ENCODE data around the gene GPX2. TPM values are rescaled to one million over a fixed set of nuclear protein-coding genes. Genes with fewer than 3 reads are reported as not detected.
A peak's percentile ranks its signal among the peaks of the same experiment; 100 is the strongest.

The GPX2 gene
- total RNA-seq, 2 donors from 2014 or later, result 14.3 to 26.7 TPM

DNA sequence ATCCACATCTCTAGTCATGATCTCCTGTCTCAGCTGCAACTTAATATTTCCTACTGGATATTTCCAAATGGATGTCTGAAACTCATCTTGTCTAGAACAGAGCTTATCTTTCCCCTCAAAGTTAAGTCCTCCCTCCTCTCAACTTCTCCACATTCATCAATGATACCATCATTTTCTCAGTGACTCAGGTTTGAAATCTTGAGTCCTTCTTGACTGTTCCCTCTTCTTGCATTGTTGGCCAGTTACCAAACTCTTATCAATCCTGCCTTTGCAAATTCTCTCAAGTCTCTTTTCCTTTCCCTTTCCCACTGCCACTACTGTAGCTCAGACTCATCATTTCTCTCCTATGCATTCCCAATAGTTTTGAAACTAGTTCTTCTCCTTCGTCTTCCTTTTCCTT is 42.6 kb downstream of the GPX2 start:
- ATAC-seq, result no peak
- H3K27me3 ChIP-seq, result no peaks in the 10 kb centered on the region
- 38 to 60% methylated on average over 1 of the region's 1 CpG for WGBS, 2 donors
- intact Hi-C loops (cut with DNase I), result no loop called here
- H3K4me3 ChIP-seq, result no peak overlapping the region
- H3K36me3 ChIP-seq (replicated peaks in 1 of 2; ENCODE audit: insufficient read depth in 1 of 2, low read depth in 2 of 2), result no peaks in the 10 kb centered on the region
- TF ChIP-seq, protein P1, sequence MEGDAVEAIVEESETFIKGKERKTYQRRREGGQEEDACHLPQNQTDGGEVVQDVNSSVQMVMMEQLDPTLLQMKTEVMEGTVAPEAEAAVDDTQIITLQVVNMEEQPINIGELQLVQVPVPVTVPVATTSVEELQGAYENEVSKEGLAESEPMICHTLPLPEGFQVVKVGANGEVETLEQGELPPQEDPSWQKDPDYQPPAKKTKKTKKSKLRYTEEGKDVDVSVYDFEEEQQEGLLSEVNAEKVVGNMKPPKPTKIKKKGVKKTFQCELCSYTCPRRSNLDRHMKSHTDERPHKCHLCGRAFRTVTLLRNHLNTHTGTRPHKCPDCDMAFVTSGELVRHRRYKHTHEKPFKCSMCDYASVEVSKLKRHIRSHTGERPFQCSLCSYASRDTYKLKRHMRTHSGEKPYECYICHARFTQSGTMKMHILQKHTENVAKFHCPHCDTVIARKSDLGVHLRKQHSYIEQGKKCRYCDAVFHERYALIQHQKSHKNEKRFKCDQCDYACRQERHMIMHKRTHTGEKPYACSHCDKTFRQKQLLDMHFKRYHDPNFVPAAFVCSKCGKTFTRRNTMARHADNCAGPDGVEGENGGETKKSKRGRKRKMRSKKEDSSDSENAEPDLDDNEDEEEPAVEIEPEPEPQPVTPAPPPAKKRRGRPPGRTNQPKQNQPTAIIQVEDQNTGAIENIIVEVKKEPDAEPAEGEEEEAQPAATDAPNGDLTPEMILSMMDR (IDR thresholded peaks at IDR 0.05), result no peak
- TF ChIP-seq POLR2A (IDR thresholded peaks at IDR 0.05), result no peak
- no peaks in the 10 kb centered on the region for H3K9me3 ChIP-seq
- no peaks in the 10 kb centered on the region for H3K4me1 ChIP-seq
- H3K27ac ChIP-seq, result no peak overlapping the region
- no peak for DNase-seq

- Histone ChIP-seq H3K4me1 (no peaks in the 10 kb centered on the region), H3K27ac (no peak overlapping the region), H3K9me3 (no peaks in the 10 kb centered on the region), H3K36me3 (replicated peaks in 1 of 2; ENCODE audit: insufficient read depth in 1 of 2, low read depth in 2 of 2) (no peaks in the 10 kb centered on the region), H3K27me3 (no peaks in the 10 kb centered on the region), H3K4me3 (no peak overlapping the region)
- ATAC-seq, result peak; percentile 80
- WGBS, 2 donors, result 31 to 44% methylated on average over 2 of the region's 2 CpGs
- intact Hi-C loops (cut with DNase I), result loop anchor here (5.0 kb wide), 1 partner anchor 70 kb away; no protein-coding TSS in a partner anchor
- peak in 3 of 4 donors; percentile 21 to 64 (median 22) for DNase-seq
- no peak for TF ChIP-seq POLR2A (IDR thresholded peaks at IDR 0.05)
- TF ChIP-seq, protein P1 (IDR thresholded peaks at IDR 0.05), result peak in 6 of 7 experiments; percentile 34 to 82 (median 66)
Measured at GRCh38 chr14:64891839-64892375, 50.6 kb downstream of the GPX2 start.

DNA sequence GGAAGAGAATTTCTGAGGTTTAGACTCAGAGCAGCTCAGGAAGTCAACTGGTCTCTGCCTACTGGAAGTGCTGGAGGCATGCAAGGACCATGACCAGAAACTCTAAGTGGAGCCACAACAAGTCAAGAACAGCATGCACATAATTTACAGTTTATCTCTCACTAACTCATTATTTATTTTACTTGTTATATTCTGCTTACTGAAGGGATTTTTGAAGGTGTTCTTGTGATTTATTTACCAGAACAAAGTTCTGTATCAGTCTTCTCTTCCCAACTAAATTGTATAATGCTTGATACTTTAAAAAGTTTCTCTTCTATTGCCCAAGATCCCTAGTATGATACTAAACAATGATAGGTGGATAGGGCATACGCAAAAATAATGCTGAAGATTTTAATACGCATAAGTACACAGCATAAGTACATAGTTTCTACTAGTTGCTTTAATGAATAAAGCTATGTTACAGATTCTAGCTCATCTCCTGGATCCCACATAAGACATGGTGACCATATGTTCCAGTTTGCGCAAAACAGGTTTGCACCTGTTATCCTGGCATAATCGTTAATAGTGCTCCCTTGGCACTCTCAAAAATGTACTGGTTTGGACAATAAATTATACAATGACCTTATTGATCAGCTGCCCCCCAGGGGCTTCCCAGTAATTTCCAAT is 51.2 kb downstream of the GPX2 start:
- 65 to 67% methylated on average over 4 of the region's 4 CpGs for WGBS, 2 donors
- Histone ChIP-seq H3K9me3 (no peaks in the 10 kb centered on the region), H3K4me3 (no peak overlapping the region), H3K27ac (no peak overlapping the region), H3K4me1 (no peaks in the 10 kb centered on the region), H3K36me3 (replicated peaks in 1 of 2; ENCODE audit: insufficient read depth in 1 of 2, low read depth in 2 of 2) (no peaks in the 10 kb centered on the region), H3K27me3 (no peaks in the 10 kb centered on the region)
- intact Hi-C loops (cut with DNase I), result loop anchor here (5.0 kb wide), 1 partner anchor 69 kb away; no protein-coding TSS in a partner anchor
- no peak for DNase-seq
- ATAC-seq, result no peak
- TF ChIP-seq POLR2A (IDR thresholded peaks at IDR 0.05), result no peak
- TF ChIP-seq, protein P1 (IDR thresholded peaks at IDR 0.05), result no peak

GRCh38 chr14:64889352-64889751 is 53.2 kb downstream of the GPX2 start:
- intact Hi-C loops (cut with DNase I), result no loop called here
- TF ChIP-seq, protein P1 (IDR thresholded peaks at IDR 0.05), result no peak
- no peak for TF ChIP-seq POLR2A (IDR thresholded peaks at IDR 0.05)
- no peak overlapping the region for H3K4me3 ChIP-seq
- H3K27me3 ChIP-seq, result no peaks in the 10 kb centered on the region
- H3K36me3 ChIP-seq (replicated peaks in 1 of 2; ENCODE audit: insufficient read depth in 1 of 2, low read depth in 2 of 2), result no peaks in the 10 kb centered on the region
- no peaks in the 10 kb centered on the region for H3K4me1 ChIP-seq
- DNase-seq (no peak), ATAC-seq (no peak)
- no peak overlapping the region for H3K27ac ChIP-seq
- 84% methylated on average over 6 of the region's 6 CpGs for WGBS, 2 donors
- H3K9me3 ChIP-seq, result no peaks in the 10 kb centered on the region

Small RNA genes lying within 50 kb of the gene (small RNA-seq; reads per million reads assigned to genes)
- not detected for gene RPPH1-2P

Other genes with a start within 250 kb of the GPX2 start
- gene PLEKHG3, start 238.3 kb downstream of the GPX2 start, total RNA-seq, result 10 to 100 TPM; 34.5 to 40.2 TPM
- gene SPTB, start 62.8 kb downstream of the GPX2 start, total RNA-seq, result 1 to 10 TPM; 3.4 to 8.6 TPM
- gene CHURC1, start 28.3 kb downstream of the GPX2 start, total RNA-seq, result 10 to 100 TPM; 29.1 to 43.2 TPM
- gene RAB15, start 29.6 kb upstream of the GPX2 start, total RNA-seq, result 10 to 100 TPM; 10.1 to 19.8 TPM
- 1 to 10 TPM; 6.7 to 8.6 TPM for gene FNTB, start 44.1 kb upstream of the GPX2 start, total RNA-seq
- gene MAX, start 159.8 kb upstream of the GPX2 start, total RNA-seq, result 10 to 100 TPM; 28.8 to 30.0 TPM